OCI-LY3 (cell line): ENCODE data around the gene FLOT1.

Experiments
- EZH2phosphoT487 ChIP-seq: fragments of 200-600 bp; shearing (Covaris generic); IDR thresholded peaks from 2 replicates; pipeline ENCODE4 v1.6.1; 2018; ENCODE audit warnings: antibody characterized with exemption, mixed run types, low read depth
- TF ChIP-seq, protein P1 (sequence below): fragments of 200-600, 300-600 bp; sonication (generic); IDR thresholded peaks from 2 replicates; pipeline ENCODE4 v1.5.1; 2014; ENCODE audit warnings: antibody characterized with exemption, low read length, low read depth

GRCh38 chr6:30763155-30763617, 20.7 kb upstream of the FLOT1 start:
- TF ChIP-seq, protein P1, sequence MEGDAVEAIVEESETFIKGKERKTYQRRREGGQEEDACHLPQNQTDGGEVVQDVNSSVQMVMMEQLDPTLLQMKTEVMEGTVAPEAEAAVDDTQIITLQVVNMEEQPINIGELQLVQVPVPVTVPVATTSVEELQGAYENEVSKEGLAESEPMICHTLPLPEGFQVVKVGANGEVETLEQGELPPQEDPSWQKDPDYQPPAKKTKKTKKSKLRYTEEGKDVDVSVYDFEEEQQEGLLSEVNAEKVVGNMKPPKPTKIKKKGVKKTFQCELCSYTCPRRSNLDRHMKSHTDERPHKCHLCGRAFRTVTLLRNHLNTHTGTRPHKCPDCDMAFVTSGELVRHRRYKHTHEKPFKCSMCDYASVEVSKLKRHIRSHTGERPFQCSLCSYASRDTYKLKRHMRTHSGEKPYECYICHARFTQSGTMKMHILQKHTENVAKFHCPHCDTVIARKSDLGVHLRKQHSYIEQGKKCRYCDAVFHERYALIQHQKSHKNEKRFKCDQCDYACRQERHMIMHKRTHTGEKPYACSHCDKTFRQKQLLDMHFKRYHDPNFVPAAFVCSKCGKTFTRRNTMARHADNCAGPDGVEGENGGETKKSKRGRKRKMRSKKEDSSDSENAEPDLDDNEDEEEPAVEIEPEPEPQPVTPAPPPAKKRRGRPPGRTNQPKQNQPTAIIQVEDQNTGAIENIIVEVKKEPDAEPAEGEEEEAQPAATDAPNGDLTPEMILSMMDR, result no peak
- no peak for TF ChIP-seq EZH2phosphoT487
